ENCODE data around the gene ADAT1.

Gene ADAT1

DNA sequence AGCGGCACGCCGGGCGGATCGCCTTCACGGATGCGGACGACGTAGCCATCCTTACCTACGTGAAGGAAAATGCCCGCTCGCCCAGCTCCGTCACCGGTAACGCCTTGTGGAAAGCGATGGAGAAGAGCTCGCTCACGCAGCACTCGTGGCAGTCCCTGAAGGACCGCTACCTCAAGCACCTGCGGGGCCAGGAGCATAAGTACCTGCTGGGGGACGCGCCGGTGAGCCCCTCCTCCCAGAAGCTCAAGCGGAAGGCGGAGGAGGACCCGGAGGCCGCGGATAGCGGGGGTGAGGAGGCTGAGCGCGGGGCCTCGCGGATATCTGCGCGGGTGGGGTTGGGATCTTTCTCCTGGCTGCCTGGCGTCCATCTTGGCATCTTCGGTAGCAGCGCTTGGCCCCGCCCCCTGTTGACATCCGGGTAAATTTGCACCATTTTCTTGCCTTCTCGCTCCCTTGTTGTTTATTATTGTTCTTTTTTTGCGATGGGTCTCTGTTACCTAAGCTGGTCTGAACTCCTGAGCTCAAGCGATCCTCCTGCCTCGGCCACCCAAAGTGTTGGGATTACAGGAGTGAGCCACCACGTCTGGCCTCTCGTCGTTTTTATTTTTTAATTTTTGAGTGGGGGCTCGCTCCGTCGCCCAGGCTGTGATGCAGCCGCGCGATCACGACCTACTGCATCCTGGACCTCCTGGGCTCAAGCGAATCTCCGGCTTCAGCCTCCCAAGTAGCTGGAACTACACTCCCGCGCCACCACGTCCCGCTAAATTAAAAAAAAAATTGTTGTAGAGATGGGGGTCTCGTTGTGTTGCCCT lies 25.4 kb upstream of the ADAT1 start:
- peak; percentile 52 for DNase-seq
- H3K79me2 ChIP-seq (ENCODE audit: low read length), result peaks cover 94% of the 10 kb centered on the region
- no peaks in the 10 kb centered on the region for H3K9me2 ChIP-seq (replicated peaks; ENCODE audit: insufficient read depth, low read length)
- H3K36me3 ChIP-seq (replicated peaks; ENCODE audit: insufficient read depth, low read length), result no peaks in the 10 kb centered on the region
- peak overlapping the region; percentile 89 for H3K4me3 ChIP-seq (ENCODE audit: low read length)
- H3K9me3 ChIP-seq (replicated peaks; ENCODE audit: insufficient read depth, low read length), result no peaks in the 10 kb centered on the region
- peak overlapping the region; percentile 73; the same call in 1 of the 2 replicates for H3K4me2 ChIP-seq (ENCODE audit: low read depth, low read length)
- H3K4me1 ChIP-seq (ENCODE audit: low read length), result peaks cover 17% of the 10 kb centered on the region
- H3K27me3 ChIP-seq (replicated peaks; ENCODE audit: insufficient read depth, low read length), result no peaks in the 10 kb centered on the region
- TF ChIP-seq EZH2 (optimal IDR thresholded peaks at IDR 0.05; ENCODE audit: low read depth, low read length) (no peak), EZH2phosphoT487 (IDR thresholded peaks at IDR 0.05; ENCODE audit: low read length) (no peak)
- TF ChIP-seq, protein P1, sequence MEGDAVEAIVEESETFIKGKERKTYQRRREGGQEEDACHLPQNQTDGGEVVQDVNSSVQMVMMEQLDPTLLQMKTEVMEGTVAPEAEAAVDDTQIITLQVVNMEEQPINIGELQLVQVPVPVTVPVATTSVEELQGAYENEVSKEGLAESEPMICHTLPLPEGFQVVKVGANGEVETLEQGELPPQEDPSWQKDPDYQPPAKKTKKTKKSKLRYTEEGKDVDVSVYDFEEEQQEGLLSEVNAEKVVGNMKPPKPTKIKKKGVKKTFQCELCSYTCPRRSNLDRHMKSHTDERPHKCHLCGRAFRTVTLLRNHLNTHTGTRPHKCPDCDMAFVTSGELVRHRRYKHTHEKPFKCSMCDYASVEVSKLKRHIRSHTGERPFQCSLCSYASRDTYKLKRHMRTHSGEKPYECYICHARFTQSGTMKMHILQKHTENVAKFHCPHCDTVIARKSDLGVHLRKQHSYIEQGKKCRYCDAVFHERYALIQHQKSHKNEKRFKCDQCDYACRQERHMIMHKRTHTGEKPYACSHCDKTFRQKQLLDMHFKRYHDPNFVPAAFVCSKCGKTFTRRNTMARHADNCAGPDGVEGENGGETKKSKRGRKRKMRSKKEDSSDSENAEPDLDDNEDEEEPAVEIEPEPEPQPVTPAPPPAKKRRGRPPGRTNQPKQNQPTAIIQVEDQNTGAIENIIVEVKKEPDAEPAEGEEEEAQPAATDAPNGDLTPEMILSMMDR (IDR thresholded peaks at IDR 0.05; ENCODE audit: low read length), result no peak
- peak overlapping the region; percentile 83 for H3K27ac ChIP-seq (ENCODE audit: low read length)
- H3F3A ChIP-seq (ENCODE audit: insufficient read depth, low read length), result no peaks in the 10 kb centered on the region
- H2AFZ ChIP-seq (ENCODE audit: low read length), result peak overlapping the region; percentile 45
- H3K9ac ChIP-seq (ENCODE audit: low read length), result peak overlapping the region; percentile 89
- peaks cover 7% of the 10 kb centered on the region; the same call in 1 of the 2 replicates for H4K20me1 ChIP-seq (ENCODE audit: insufficient read depth, low read length)

- Histone ChIP-seq H3K36me3 (replicated peaks; ENCODE audit: insufficient read depth, low read length) (no peaks in the 10 kb centered on the region), H3K79me2 (ENCODE audit: low read length) (peaks cover 93% of the 10 kb centered on the region), H3K4me3 (ENCODE audit: low read length) (peak within 1 kb of the TSS; percentile 89), H3K9ac (ENCODE audit: low read length) (peak within 1 kb of the TSS; percentile 89), H2AFZ (ENCODE audit: low read length) (peak within 1 kb of the TSS; percentile 61), H3K9me3 (replicated peaks; ENCODE audit: insufficient read depth, low read length) (no peaks in the 10 kb centered on the region), H4K20me1 (ENCODE audit: insufficient read depth, low read length) (peaks cover 7% of the 10 kb centered on the region; the same call in 1 of the 2 replicates), H3K4me2 (ENCODE audit: low read depth, low read length) (peak within 1 kb of the TSS; percentile 73), H3F3A (ENCODE audit: insufficient read depth, low read length) (no peaks in the 10 kb centered on the region), H3K4me1 (ENCODE audit: low read length) (peaks cover 17% of the 10 kb centered on the region), H3K9me2 (replicated peaks; ENCODE audit: insufficient read depth, low read length) (no peaks in the 10 kb centered on the region), H3K27ac (ENCODE audit: low read length) (peak within 1 kb of the TSS; percentile 83), H3K27me3 (replicated peaks; ENCODE audit: insufficient read depth, low read length) (no peaks in the 10 kb centered on the region)
- no peak for TF ChIP-seq EZH2 (optimal IDR thresholded peaks at IDR 0.05; ENCODE audit: low read depth, low read length)
- TF ChIP-seq, protein P1 (IDR thresholded peaks at IDR 0.05; ENCODE audit: low read length), result no peak
- TF ChIP-seq EZH2phosphoT487 (IDR thresholded peaks at IDR 0.05; ENCODE audit: low read length), result no peak
- DNase-seq, result peak; percentile 88
Measured at GRCh38 chr16:75647492-75648264, 24.6 kb upstream of the ADAT1 start, which contains the start of the genes KARS1 and TERF2IP. Gene KARS1 (minus strand): TSS chr16:75647665. CDS start chr16:75647639, 26 bp downstream. Gene TERF2IP (plus strand): TSS chr16:75647773. CDS start chr16:75647883, 110 bp downstream.

DNA sequence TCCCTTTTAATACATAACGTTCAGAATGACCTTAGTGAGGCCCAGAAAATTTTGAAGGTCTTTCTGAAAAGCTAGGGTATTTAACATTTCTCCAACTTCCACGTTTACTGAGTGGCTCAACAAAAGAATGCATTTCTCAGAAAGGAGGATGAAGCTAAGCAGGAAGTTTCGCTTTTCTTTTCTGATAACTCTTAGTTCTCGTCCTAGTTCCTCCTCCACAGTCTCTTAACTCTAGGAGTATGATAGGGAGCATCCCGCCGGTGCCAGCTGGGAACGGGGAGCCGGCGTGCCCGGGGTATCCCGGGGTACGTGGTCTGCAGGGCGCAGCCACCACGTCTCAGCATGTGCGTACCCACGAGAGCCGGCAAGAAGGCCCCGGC lies 24.0 kb upstream of the ADAT1 start:
- peaks cover 92% of the 10 kb centered on the region for H3K79me2 ChIP-seq (ENCODE audit: low read length)
- DNase-seq, result no peak

More for the DNA sequence above, 24.0 kb upstream of the ADAT1 start:
- Histone ChIP-seq H3K9ac (ENCODE audit: low read length) (peak overlapping the region; percentile 81), H3K9me2 (replicated peaks; ENCODE audit: insufficient read depth, low read length) (no peaks in the 10 kb centered on the region), H3K4me2 (ENCODE audit: low read depth, low read length) (peak overlapping the region; percentile 60), H3K27ac (ENCODE audit: low read length) (peak overlapping the region; percentile 83; the same call in 1 of the 2 replicates), H3K27me3 (replicated peaks; ENCODE audit: insufficient read depth, low read length) (no peaks in the 10 kb centered on the region), H3K4me3 (ENCODE audit: low read length) (peak overlapping the region; percentile 89), H3F3A (ENCODE audit: insufficient read depth, low read length) (no peaks in the 10 kb centered on the region), H3K9me3 (replicated peaks; ENCODE audit: insufficient read depth, low read length) (no peaks in the 10 kb centered on the region), H4K20me1 (ENCODE audit: insufficient read depth, low read length) (peaks cover 7% of the 10 kb centered on the region; the same call in 1 of the 2 replicates), H2AFZ (ENCODE audit: low read length) (peak overlapping the region; percentile 61; the same call in 1 of the 2 replicates), H3K36me3 (replicated peaks; ENCODE audit: insufficient read depth, low read length) (no peaks in the 10 kb centered on the region), H3K4me1 (ENCODE audit: low read length) (peaks cover 17% of the 10 kb centered on the region)
- TF ChIP-seq EZH2phosphoT487 (IDR thresholded peaks at IDR 0.05; ENCODE audit: low read length) (no peak), EZH2 (optimal IDR thresholded peaks at IDR 0.05; ENCODE audit: low read depth, low read length) (no peak)
- TF ChIP-seq, protein P1 (IDR thresholded peaks at IDR 0.05; ENCODE audit: low read length), result no peak

Data from MM.1S (cell line).